GM18951 (cell line): Measurements from ENCODE around the gene C1QTNF4.

Source experiments
- POLR2A ChIP-seq: IDR thresholded peaks from 4 replicates; pipeline ENCODE4 v1.6.1; 2011; ENCODE audit warnings: mild to moderate bottlenecking; ENCODE audit not compliant: insufficient read length, insufficient read depth; ENCODE audit errors: extremely low read depth
- in situ Hi-C: fragments of 300-500 bp; cut with MboI; formaldehyde crosslinking; loops from one replicate; pipeline ENCODE4 v1.12.0; 2022; ENCODE audit warnings: low sequenced_read_pairs, mixed read lengths, inconsistent platforms; ENCODE audit not compliant: unreplicated experiment

The C1QTNF4 gene

GRCh38 chr11:47609675-47610074, 15.5 kb upstream of the C1QTNF4 start:
- in situ Hi-C loops, result no loop called here
- TF ChIP-seq POLR2A, result no peak

GRCh38 chr11:47607380-47607779, 13.2 kb upstream of the C1QTNF4 start:
- TF ChIP-seq POLR2A, result no peak
- in situ Hi-C loops, result no loop called here

GRCh38 chr11:47606731-47607130, 12.5 kb upstream of the C1QTNF4 start:
- in situ Hi-C loops, result no loop called here
- no peak for TF ChIP-seq POLR2A

GRCh38 chr11:47605921-47606320, 11.7 kb upstream of the C1QTNF4 start:
- no peak for TF ChIP-seq POLR2A
- in situ Hi-C loops, result no loop called here

GRCh38 chr11:47603295-47603694, 9.1 kb upstream of the C1QTNF4 start:
- TF ChIP-seq POLR2A, result no peak
- in situ Hi-C loops, result no loop called here

GRCh38 chr11:47599902-47600301, 5.7 kb upstream of the C1QTNF4 start:
- in situ Hi-C loops, result no loop called here
- TF ChIP-seq POLR2A, result no peak

GRCh38 chr11:47595967-47596366, 1.8 kb upstream of the C1QTNF4 start:
- no peak for TF ChIP-seq POLR2A
- in situ Hi-C loops, result no loop called here

GRCh38 chr11:47595029-47595428, 818 bp upstream of the C1QTNF4 start:
- in situ Hi-C loops, result no loop called here
- no peak for TF ChIP-seq POLR2A

- TF ChIP-seq POLR2A, result no peak
- in situ Hi-C loops, result no loop called here
Measured at GRCh38 chr11:47593492-47593933, 698 bp downstream of the C1QTNF4 start.

GRCh38 chr11:47592970-47593369, 1.2 kb downstream of the C1QTNF4 start:
- in situ Hi-C loops, result no loop called here
- TF ChIP-seq POLR2A, result no peak

GRCh38 chr11:47592251-47592650, 2.0 kb downstream of the C1QTNF4 start:
- TF ChIP-seq POLR2A, result no peak
- in situ Hi-C loops, result no loop called here

- in situ Hi-C loops, result no loop called here
- no peak for TF ChIP-seq POLR2A
Measured at GRCh38 chr11:47591764-47592163, 2.4 kb downstream of the C1QTNF4 start.

- in situ Hi-C loops, result no loop called here
- no peak for TF ChIP-seq POLR2A
Measured at GRCh38 chr11:47589977-47590861, 4.0 kb downstream of the C1QTNF4 start.

GRCh38 chr11:47589584-47589976, 4.6 kb downstream of the C1QTNF4 start:
- TF ChIP-seq POLR2A, result no peak

More at GRCh38 chr11:47589584-47589976, 4.6 kb downstream of the C1QTNF4 start:
- in situ Hi-C loops, result no loop called here
